HS-27A (cell line): Measurements from ENCODE around the gene TP53I13.

ENCODE experiments used
- DNase-seq: peaks from one replicate; pipeline ENCODE4 v3.0.0-alpha.2; 2012; ENCODE audit warnings: low read depth, missing footprints

TP53I13 gene

GRCh38 chr17:29567304-29567553, 1.3 kb upstream of the TP53I13 start:
- no peak for DNase-seq

GRCh38 chr17:29567554-29568330, 759 bp upstream of the TP53I13 start:
- no peak for DNase-seq

- DNase-seq: no peak
Observed at GRCh38 chr17:29569245-29569950, 897 bp downstream of the TP53I13 start.

GRCh38 chr17:29570521-29570920, 2.0 kb downstream of the TP53I13 start:
- no peak for DNase-seq

GRCh38 chr17:29571486-29571882, 3.0 kb downstream of the TP53I13 start:
- no peak for DNase-seq

- no peak for DNase-seq
Observed at GRCh38 chr17:29571883-29572681, 3.6 kb downstream of the TP53I13 start.

GRCh38 chr17:29572691-29573557, 4.4 kb downstream of the TP53I13 start:
- no peak for DNase-seq

GRCh38 chr17:29573558-29573869, 5.0 kb downstream of the TP53I13 start:
- DNase-seq: no peak

GRCh38 chr17:29573871-29574731, 5.6 kb downstream of the TP53I13 start:
- DNase-seq: no peak

- DNase-seq: no peak
Observed at GRCh38 chr17:29574732-29575510, 6.4 kb downstream of the TP53I13 start.

GRCh38 chr17:29575511-29576213, 7.2 kb downstream of the TP53I13 start:
- no peak for DNase-seq

GRCh38 chr17:29576214-29577000, 7.9 kb downstream of the TP53I13 start:
- no peak for DNase-seq

- no peak for DNase-seq
Observed at GRCh38 chr17:29577001-29577370, 8.5 kb downstream of the TP53I13 start.

GRCh38 chr17:29577385-29578211, 9.1 kb downstream of the TP53I13 start:
- DNase-seq: no peak

GRCh38 chr17:29578626-29579485, 10.4 kb downstream of the TP53I13 start:
- DNase-seq: no peak

- DNase-seq: no peak
Observed at GRCh38 chr17:29579866-29580771, 11.6 kb downstream of the TP53I13 start.
